Neural cell (in vitro differentiated cells): ENCODE measurements around the gene SGCD. TPM values are rescaled to one million over a fixed set of nuclear protein-coding genes. Genes with fewer than 3 reads are reported as not detected.

ENCODE experiments used
- H2AFZ ChIP-seq: fragments of 200-600, 300-800 bp; sonication (generic), shearing (Covaris generic); 2 replicates; pipeline ENCODE4 v1.6.0; 2014; ENCODE audit warnings: low read depth, mild to moderate bottlenecking, antibody characterized with exemption, low read length, moderate library complexity
- H3F3A ChIP-seq: fragments of 200-600 bp; shearing (Covaris generic); 2 replicates; pipeline ENCODE4 v1.6.1; 2016; ENCODE audit warnings: mild to moderate bottlenecking, moderate library complexity, mixed read lengths, antibody characterized with exemption, low read length; ENCODE audit not compliant: insufficient read depth, poor library complexity, severe bottlenecking
- H3K27ac ChIP-seq: fragments of 200-600, 300-800 bp; sonication (generic), shearing (Covaris generic); 2 replicates; pipeline ENCODE4 v1.5.1; 2014; ENCODE audit warnings: mild to moderate bottlenecking, low read length, moderate library complexity
- H3K27me3 ChIP-seq: fragments of 300-800, 200-600 bp; sonication (generic), shearing (Covaris generic); 2 replicates; pipeline ENCODE4 v1.6.0; 2014; ENCODE audit warnings: mild to moderate bottlenecking, low read depth, low read length, moderate library complexity; ENCODE audit not compliant: insufficient read depth
- H3K36me3 ChIP-seq: fragments of 300-800, 200-600 bp; sonication (generic), shearing (Covaris generic); 2 replicates; pipeline ENCODE4 v1.5.1; 2014; ENCODE audit warnings: mild to moderate bottlenecking, antibody characterized with exemption, low read length, moderate library complexity; ENCODE audit not compliant: insufficient read depth
- H3K4me2 ChIP-seq: fragments of 300-800, 200-600 bp; sonication (generic), shearing (Covaris generic); 2 replicates; pipeline ENCODE4 v1.6.0; 2014; ENCODE audit warnings: mild to moderate bottlenecking, low read length
- H3K4me3 ChIP-seq: fragments of 300-800, 200-600 bp; sonication (generic), shearing (Covaris generic); 2 replicates; pipeline ENCODE4 v1.5.1; 2014; ENCODE audit warnings: mild to moderate bottlenecking, low read length, moderate library complexity
- H3K79me2 ChIP-seq: fragments of 200-600 bp; shearing (Covaris generic); replicated peaks from 2 replicates; pipeline ENCODE4 v1.6.0; 2014; ENCODE audit warnings: mild to moderate bottlenecking, low read length, moderate library complexity; ENCODE audit not compliant: insufficient read depth
- H3K9ac ChIP-seq: fragments of 300-800, 200-600 bp; sonication (generic), shearing (Covaris generic); 2 replicates; pipeline ENCODE4 v1.6.1; 2016; ENCODE audit warnings: mild to moderate bottlenecking, low read length, mixed read lengths
- H3K9me2 ChIP-seq: fragments of 200-600 bp; shearing (Covaris generic); 2 replicates; pipeline ENCODE4 v1.6.1; 2016; ENCODE audit warnings: mild to moderate bottlenecking, low read length, mixed read lengths; ENCODE audit not compliant: insufficient read depth
- H3K9me3 ChIP-seq: fragments of 200-600, 300-800 bp; sonication (generic), shearing (Covaris generic); 2 replicates; pipeline ENCODE4 v1.6.1; 2016; ENCODE audit warnings: mild to moderate bottlenecking, mixed run types, low read length, moderate library complexity, mixed read lengths
- H4K20me1 ChIP-seq: fragments of 200-600 bp; shearing (Covaris generic); 2 replicates; pipeline ENCODE4 v1.6.1; 2016; ENCODE audit warnings: mild to moderate bottlenecking, mixed run types; ENCODE audit not compliant: insufficient read depth
- EP300 ChIP-seq: fragments of 450-650 bp; conservative IDR thresholded peaks from 2 replicates; pipeline ENCODE4 v1.6.1; 2014; ENCODE audit warnings: antibody characterized with exemption, mild to moderate bottlenecking, moderate library complexity; ENCODE audit not compliant: poor library complexity, severe bottlenecking
- EZH2 ChIP-seq: fragments of 200-600, 300-800 bp; shearing (Covaris generic), sonication (generic); IDR thresholded peaks from 2 replicates; pipeline ENCODE4 v1.6.1; 2014; ENCODE audit warnings: antibody characterized with exemption, low read length, borderline replicate concordance, mild to moderate bottlenecking; ENCODE audit not compliant: insufficient read depth, poor library complexity, severe bottlenecking
- MXI1 ChIP-seq: fragments of 450-650 bp; conservative IDR thresholded peaks from 2 replicates; pipeline ENCODE4 v1.6.1; 2014; ENCODE audit warnings: antibody characterized with exemption, mild to moderate bottlenecking; ENCODE audit not compliant: poor library complexity, severe bottlenecking
- POLR2AphosphoS5 ChIP-seq: IDR thresholded peaks from 2 replicates; pipeline ENCODE4 v1.6.1; 2012
- RAD21 ChIP-seq: fragments of 450-650 bp; conservative IDR thresholded peaks from 2 replicates; pipeline ENCODE4 v1.6.1; 2014; ENCODE audit warnings: antibody characterized with exemption, mild to moderate bottlenecking, moderate library complexity
- SMC3 ChIP-seq: fragments of 450-650 bp; conservative IDR thresholded peaks from 2 replicates; pipeline ENCODE4 v1.6.1; 2014; ENCODE audit warnings: antibody characterized with exemption, mild to moderate bottlenecking, moderate library complexity; ENCODE audit not compliant: poor library complexity
- TAF1 ChIP-seq: IDR thresholded peaks from 2 replicates; pipeline ENCODE4 v1.6.1; 2012; ENCODE audit warnings: low read depth
- polyA plus RNA-seq: library from polyadenylated mRNA; depleted of rRNA; stranded (reverse); fragments of >200 nt; gene quantifications from 2 replicates; pipeline ENCODE4 v1.2.3, GENCODE V29; 2014
- TF ChIP-seq, protein P1 (sequence below): fragments of 450-650 bp; IDR thresholded peaks from 2 replicates; pipeline ENCODE4 v1.5.1; 2014; ENCODE audit warnings: antibody characterized with exemption, mild to moderate bottlenecking, moderate library complexity; ENCODE audit not compliant: poor library complexity, severe bottlenecking
- TF ChIP-seq, protein P2 (sequence below): IDR thresholded peaks from 2 replicates; pipeline ENCODE4 v1.6.1; 2012; ENCODE audit warnings: borderline replicate concordance

SGCD gene
- polyA plus RNA-seq, 1 donor from 2014 or later: 3.4 TPM

DNA sequence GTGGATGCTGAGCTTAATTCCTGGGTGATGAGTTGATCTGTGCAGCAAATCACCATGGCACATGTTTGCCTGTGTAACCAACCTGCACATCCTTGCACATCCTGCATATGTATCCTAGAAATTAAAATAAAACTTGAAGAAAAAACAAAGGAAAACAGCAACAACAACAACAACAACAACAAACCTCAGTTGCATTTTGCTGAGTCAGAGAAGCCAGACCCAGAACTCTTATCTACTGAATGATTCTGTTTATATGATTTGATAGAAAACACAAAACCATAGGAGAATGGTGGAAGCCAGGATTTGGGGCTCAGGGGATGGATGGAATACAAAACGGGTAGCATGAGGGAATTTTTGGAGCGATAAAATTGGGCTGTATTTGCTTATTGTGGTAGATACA lies 307.3 kb downstream of the SGCD start:
- H3F3A ChIP-seq: no peaks in the 10 kb centered on the region
- H3K9ac ChIP-seq: no peak overlapping the region
- no peak overlapping the region for H2AFZ ChIP-seq
- H3K36me3 ChIP-seq: no peaks in the 10 kb centered on the region
- H4K20me1 ChIP-seq: no peaks in the 10 kb centered on the region
- H3K4me3 ChIP-seq: no peak overlapping the region
- H3K9me3 ChIP-seq: no peaks in the 10 kb centered on the region
- H3K9me2 ChIP-seq: no peaks in the 10 kb centered on the region
- no peak overlapping the region for H3K4me2 ChIP-seq
- H3K27ac ChIP-seq: no peak overlapping the region
- TF ChIP-seq RAD21 (no peak), EP300 (no peak), SMC3 (no peak), MXI1 (no peak), POLR2AphosphoS5 (no peak), TAF1 (no peak), EZH2 (no peak)
- TF ChIP-seq, protein P1, sequence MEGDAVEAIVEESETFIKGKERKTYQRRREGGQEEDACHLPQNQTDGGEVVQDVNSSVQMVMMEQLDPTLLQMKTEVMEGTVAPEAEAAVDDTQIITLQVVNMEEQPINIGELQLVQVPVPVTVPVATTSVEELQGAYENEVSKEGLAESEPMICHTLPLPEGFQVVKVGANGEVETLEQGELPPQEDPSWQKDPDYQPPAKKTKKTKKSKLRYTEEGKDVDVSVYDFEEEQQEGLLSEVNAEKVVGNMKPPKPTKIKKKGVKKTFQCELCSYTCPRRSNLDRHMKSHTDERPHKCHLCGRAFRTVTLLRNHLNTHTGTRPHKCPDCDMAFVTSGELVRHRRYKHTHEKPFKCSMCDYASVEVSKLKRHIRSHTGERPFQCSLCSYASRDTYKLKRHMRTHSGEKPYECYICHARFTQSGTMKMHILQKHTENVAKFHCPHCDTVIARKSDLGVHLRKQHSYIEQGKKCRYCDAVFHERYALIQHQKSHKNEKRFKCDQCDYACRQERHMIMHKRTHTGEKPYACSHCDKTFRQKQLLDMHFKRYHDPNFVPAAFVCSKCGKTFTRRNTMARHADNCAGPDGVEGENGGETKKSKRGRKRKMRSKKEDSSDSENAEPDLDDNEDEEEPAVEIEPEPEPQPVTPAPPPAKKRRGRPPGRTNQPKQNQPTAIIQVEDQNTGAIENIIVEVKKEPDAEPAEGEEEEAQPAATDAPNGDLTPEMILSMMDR: no peak
- TF ChIP-seq, protein P2, sequence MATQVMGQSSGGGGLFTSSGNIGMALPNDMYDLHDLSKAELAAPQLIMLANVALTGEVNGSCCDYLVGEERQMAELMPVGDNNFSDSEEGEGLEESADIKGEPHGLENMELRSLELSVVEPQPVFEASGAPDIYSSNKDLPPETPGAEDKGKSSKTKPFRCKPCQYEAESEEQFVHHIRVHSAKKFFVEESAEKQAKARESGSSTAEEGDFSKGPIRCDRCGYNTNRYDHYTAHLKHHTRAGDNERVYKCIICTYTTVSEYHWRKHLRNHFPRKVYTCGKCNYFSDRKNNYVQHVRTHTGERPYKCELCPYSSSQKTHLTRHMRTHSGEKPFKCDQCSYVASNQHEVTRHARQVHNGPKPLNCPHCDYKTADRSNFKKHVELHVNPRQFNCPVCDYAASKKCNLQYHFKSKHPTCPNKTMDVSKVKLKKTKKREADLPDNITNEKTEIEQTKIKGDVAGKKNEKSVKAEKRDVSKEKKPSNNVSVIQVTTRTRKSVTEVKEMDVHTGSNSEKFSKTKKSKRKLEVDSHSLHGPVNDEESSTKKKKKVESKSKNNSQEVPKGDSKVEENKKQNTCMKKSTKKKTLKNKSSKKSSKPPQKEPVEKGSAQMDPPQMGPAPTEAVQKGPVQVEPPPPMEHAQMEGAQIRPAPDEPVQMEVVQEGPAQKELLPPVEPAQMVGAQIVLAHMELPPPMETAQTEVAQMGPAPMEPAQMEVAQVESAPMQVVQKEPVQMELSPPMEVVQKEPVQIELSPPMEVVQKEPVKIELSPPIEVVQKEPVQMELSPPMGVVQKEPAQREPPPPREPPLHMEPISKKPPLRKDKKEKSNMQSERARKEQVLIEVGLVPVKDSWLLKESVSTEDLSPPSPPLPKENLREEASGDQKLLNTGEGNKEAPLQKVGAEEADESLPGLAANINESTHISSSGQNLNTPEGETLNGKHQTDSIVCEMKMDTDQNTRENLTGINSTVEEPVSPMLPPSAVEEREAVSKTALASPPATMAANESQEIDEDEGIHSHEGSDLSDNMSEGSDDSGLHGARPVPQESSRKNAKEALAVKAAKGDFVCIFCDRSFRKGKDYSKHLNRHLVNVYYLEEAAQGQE: no peak
- H3K27me3 ChIP-seq: no peaks in the 10 kb centered on the region
- H3K79me2 ChIP-seq: no peaks in the 10 kb centered on the region

DNA sequence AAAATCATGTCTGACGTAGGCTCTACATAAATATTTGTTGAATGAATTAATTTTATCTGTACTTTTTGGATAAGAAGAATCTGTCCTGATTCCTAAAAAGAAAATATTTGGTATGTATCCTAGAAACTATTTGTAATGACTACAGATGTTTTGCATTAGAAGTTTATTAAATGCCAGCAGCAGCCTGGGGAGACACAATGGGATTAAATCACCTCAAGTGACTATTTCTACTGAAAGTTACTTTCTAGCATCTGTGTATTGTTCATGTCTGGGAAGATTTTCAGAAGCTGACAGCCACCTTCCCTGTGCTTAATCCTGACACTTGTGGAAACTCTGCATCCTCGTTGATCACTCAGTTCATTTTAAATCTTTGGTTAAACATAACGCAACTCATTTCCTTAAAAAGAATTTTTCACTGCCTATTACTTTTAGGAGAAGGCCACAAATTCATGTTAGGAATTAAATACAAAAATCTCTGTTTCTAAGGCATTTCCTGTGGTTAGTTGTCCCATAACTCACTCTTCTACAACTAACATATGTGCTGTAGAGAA lies 313.8 kb downstream of the SGCD start:
- Histone ChIP-seq H3K79me2 (no peaks in the 10 kb centered on the region), H2AFZ (no peak overlapping the region), H3K9me3 (no peaks in the 10 kb centered on the region), H3F3A (no peaks in the 10 kb centered on the region), H3K4me2 (no peak overlapping the region), H3K36me3 (no peaks in the 10 kb centered on the region), H3K4me3 (no peak overlapping the region), H3K27ac (no peak overlapping the region), H4K20me1 (no peaks in the 10 kb centered on the region), H3K9ac (no peak overlapping the region), H3K9me2 (no peaks in the 10 kb centered on the region), H3K27me3 (no peaks in the 10 kb centered on the region)
- TF ChIP-seq TAF1: no peak

GRCh38 chr5:156641686-156642085 lies 314.7 kb downstream of the SGCD start:
- H3K27me3 ChIP-seq: no peaks in the 10 kb centered on the region
- no peaks in the 10 kb centered on the region for H3K79me2 ChIP-seq
- H3K9me3 ChIP-seq: no peaks in the 10 kb centered on the region
- H3K27ac ChIP-seq: no peak overlapping the region
- no peaks in the 10 kb centered on the region for H3K36me3 ChIP-seq
- H2AFZ ChIP-seq: no peak overlapping the region
- H3K4me2 ChIP-seq: no peak overlapping the region
- H4K20me1 ChIP-seq: no peaks in the 10 kb centered on the region
- H3K9ac ChIP-seq: no peak overlapping the region
- H3F3A ChIP-seq: no peaks in the 10 kb centered on the region
- H3K4me3 ChIP-seq: no peak overlapping the region
- no peaks in the 10 kb centered on the region for H3K9me2 ChIP-seq
- TF ChIP-seq TAF1 (no peak), EP300 (no peak), EZH2 (no peak), SMC3 (no peak), MXI1 (no peak), RAD21 (no peak), POLR2AphosphoS5 (no peak)
- TF ChIP-seq, protein P2: no peak
- TF ChIP-seq, protein P1: no peak
